Breast epithelium (tissue), 4 donors: ENCODE data around the gene HSDL2. TPM values are rescaled to one million over a fixed set of nuclear protein-coding genes. Genes with fewer than 3 reads are reported as not detected.

Source experiments
- DNase-seq, 2 donors: peaks; one replicate each; pipeline ENCODE4 v3.0.0-alpha.2; 2019; ENCODE audit warnings: low spot score in 2 of 2
- H3K27ac ChIP-seq, 2 donors: fragments of 200-600 bp; sonication (generic) in 1 of 2; one replicate each; pipeline ENCODE4 v1.5.1; 2016 to 2019; ENCODE audit warnings: mild to moderate bottlenecking in 1 of 2
- H3K27me3 ChIP-seq, 2 donors: fragments of 200-600 bp; sonication (generic) in 1 of 2; one replicate each; pipeline versions ENCODE4 v1.5.1 to v1.6.0; 2017 to 2019; ENCODE audit warnings: control low read depth in 1 of 2, mild to moderate bottlenecking in 1 of 2
- H3K36me3 ChIP-seq: fragments of 200-600 bp; one replicate; pipeline ENCODE4 v1.5.1; 2019
- H3K4me1 ChIP-seq, 2 donors: fragments of 200-600 bp; sonication (generic); one replicate each; pipeline ENCODE4 v1.5.1; 2016 to 2019; ENCODE audit warnings: control low read depth in 1 of 2
- H3K4me3 ChIP-seq, 3 donors: fragments of 200-600 bp; sonication (generic); 1 replicate in 2 of 3; 2 replicates in 1 of 3; pipeline ENCODE4 v1.5.1; 2016 to 2019; ENCODE audit warnings: mild to moderate bottlenecking in 3 of 3, moderate library complexity in 2 of 3
- H3K9me3 ChIP-seq, 2 donors: fragments of 200-600 bp; sonication (generic) in 1 of 2; one replicate each; pipeline ENCODE4 v1.5.1; 2016 to 2019; ENCODE audit warnings: control low read depth in 1 of 2
- CTCF ChIP-seq, 3 donors: fragments of 450-650 bp; IDR thresholded peaks; one replicate each; pipeline ENCODE4 v1.5.1; 2016 to 2017; ENCODE audit warnings: antibody characterized with exemption in 3 of 3, mild to moderate bottlenecking in 3 of 3, moderate library complexity in 3 of 3
- POLR2A ChIP-seq: fragments of 450-650 bp; IDR thresholded peaks from one replicate; pipeline ENCODE4 v1.6.1; 2016; ENCODE audit warnings: antibody characterized with exemption, mild to moderate bottlenecking, moderate library complexity
- POLR2AphosphoS5 ChIP-seq, 3 donors: sonication (generic); formaldehyde crosslinking; IDR thresholded peaks; one replicate each; pipeline ENCODE4 v1.6.1; 2017; ENCODE audit warnings: antibody characterized with exemption in 3 of 3
- intact Hi-C: fragments of 100-400 bp; cut with DNase I; formaldehyde crosslinking; loops from one replicate; pipeline ENCODE4 v1.15.1; 2023; ENCODE audit warnings: low total_unique reads
- total RNA-seq, 3 donors: library from RNA; depleted of rRNA; stranded (reverse); fragments of >200 nt; gene quantifications; one replicate each; pipeline ENCODE4 v1.1.0, GENCODE V29; 2016

HSDL2 gene
- total RNA-seq, 3 donors from 2014 or later = 30.7 to 124 (median 52.8) TPM

GRCh38 chr9:112446080-112446479 is 66.2 kb downstream of the HSDL2 start:
- TF ChIP-seq CTCF (IDR thresholded peaks at IDR 0.05) = no peak
- TF ChIP-seq POLR2A = no peak
- TF ChIP-seq POLR2AphosphoS5 (IDR thresholded peaks at IDR 0.05) = no peak
- Histone ChIP-seq H3K27me3 (no peaks in the 10 kb centered on the region), H3K27ac (no peak overlapping the region), H3K36me3 (no peaks in the 10 kb centered on the region), H3K4me3 (no peak overlapping the region), H3K4me1 (no peaks in the 10 kb centered on the region), H3K9me3 (no peaks in the 10 kb centered on the region)
- intact Hi-C loops = no loop called here
- no peak for DNase-seq

GRCh38 chr9:112446526-112446925 is 66.6 kb downstream of the HSDL2 start:
- Histone ChIP-seq H3K9me3 (no peaks in the 10 kb centered on the region), H3K27me3 (no peaks in the 10 kb centered on the region), H3K4me1 (no peaks in the 10 kb centered on the region), H3K4me3 (no peak overlapping the region), H3K36me3 (no peaks in the 10 kb centered on the region), H3K27ac (no peak overlapping the region)
- TF ChIP-seq POLR2AphosphoS5 (IDR thresholded peaks at IDR 0.05) (no peak), CTCF (IDR thresholded peaks at IDR 0.05) (no peak), POLR2A (no peak)
- no peak for DNase-seq
- intact Hi-C loops = no loop called here

- Histone ChIP-seq H3K27ac (no peak overlapping the region), H3K4me1 (no peaks in the 10 kb centered on the region), H3K9me3 (no peaks in the 10 kb centered on the region), H3K36me3 (no peaks in the 10 kb centered on the region), H3K27me3 (no peaks in the 10 kb centered on the region), H3K4me3 (no peak overlapping the region)
- TF ChIP-seq POLR2AphosphoS5 (IDR thresholded peaks at IDR 0.05) = no peak
- intact Hi-C loops = no loop called here
- no peak for DNase-seq
These were observed 67.4 kb downstream of the HSDL2 start for GRCh38 chr9:112447283-112447761.

GRCh38 chr9:112462855-112463254 is 82.9 kb downstream of the HSDL2 start:
- Histone ChIP-seq H3K9me3 (peaks cover 0 to 4% of the 10 kb centered on the region in 2 donors), H3K36me3 (no peaks in the 10 kb centered on the region), H3K27ac (no peak overlapping the region), H3K4me1 (no peaks in the 10 kb centered on the region), H3K27me3 (no peaks in the 10 kb centered on the region), H3K4me3 (no peak overlapping the region)
- TF ChIP-seq CTCF (IDR thresholded peaks at IDR 0.05) = no peak
- TF ChIP-seq POLR2A = no peak
- TF ChIP-seq POLR2AphosphoS5 (IDR thresholded peaks at IDR 0.05) = no peak
- intact Hi-C loops = no loop called here
- no peak for DNase-seq

GRCh38 chr9:112465352-112465751 is 85.4 kb downstream of the HSDL2 start:
- H3K36me3 ChIP-seq = no peaks in the 10 kb centered on the region
- no peaks in the 10 kb centered on the region for H3K27me3 ChIP-seq
- no peak for TF ChIP-seq POLR2AphosphoS5 (IDR thresholded peaks at IDR 0.05)
- no peak for TF ChIP-seq POLR2A
- TF ChIP-seq CTCF (IDR thresholded peaks at IDR 0.05) = no peak
- H3K9me3 ChIP-seq = peaks cover 0 to 4% of the 10 kb centered on the region in 2 donors
- DNase-seq = no peak
- intact Hi-C loops = no loop called here
- H3K27ac ChIP-seq = no peak overlapping the region
- H3K4me3 ChIP-seq = no peak overlapping the region
- no peaks in the 10 kb centered on the region for H3K4me1 ChIP-seq

GRCh38 chr9:112472996-112473395 is 93.1 kb downstream of the HSDL2 start:
- no peaks in the 10 kb centered on the region for H3K27me3 ChIP-seq
- TF ChIP-seq CTCF (IDR thresholded peaks at IDR 0.05) (no peak), POLR2AphosphoS5 (IDR thresholded peaks at IDR 0.05) (no peak), POLR2A (no peak)
- no peaks in the 10 kb centered on the region for H3K4me1 ChIP-seq
- no peak for DNase-seq
- no peaks in the 10 kb centered on the region for H3K36me3 ChIP-seq
- intact Hi-C loops = no loop called here
- H3K9me3 ChIP-seq = peaks cover 0 to 12% of the 10 kb centered on the region in 2 donors
- no peak overlapping the region for H3K27ac ChIP-seq
- H3K4me3 ChIP-seq = no peak overlapping the region
